GM19328 (cell line): ENCODE data around the gene MAN2A1.
"Not testable (repeated sequence)": the region's sequence is repeated elsewhere in the genome, so short reads cannot be mapped to it uniquely, and the experiment has no call there.

Experiments
- ATAC-seq: cut with Tn5 transposase; IDR thresholded peaks from one replicate; pipeline ENCODE4 v1.9.1; 2021; ENCODE audit warnings: mild to moderate bottlenecking, moderate library complexity; ENCODE audit not compliant: unreplicated experiment

Gene MAN2A1

DNA sequence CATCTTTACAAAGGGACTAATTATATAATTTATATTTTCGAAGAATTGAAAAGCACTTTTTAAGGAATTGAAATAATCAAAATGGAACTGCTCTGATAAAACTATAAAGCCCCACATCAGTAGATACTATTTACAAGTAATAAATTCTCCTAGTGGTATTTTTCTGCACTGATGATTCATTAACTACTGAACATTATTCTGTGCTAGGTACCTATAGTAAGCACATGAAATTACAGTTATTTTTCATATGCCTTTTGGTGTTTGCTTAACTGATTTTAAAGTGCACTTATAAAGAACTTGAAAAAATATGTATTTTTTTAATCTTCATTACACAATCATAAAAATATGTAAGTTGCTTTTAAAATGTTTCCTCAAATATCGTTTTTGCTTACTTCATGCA, 123.0 kb downstream of the MAN2A1 start:
- no peak for ATAC-seq

DNA sequence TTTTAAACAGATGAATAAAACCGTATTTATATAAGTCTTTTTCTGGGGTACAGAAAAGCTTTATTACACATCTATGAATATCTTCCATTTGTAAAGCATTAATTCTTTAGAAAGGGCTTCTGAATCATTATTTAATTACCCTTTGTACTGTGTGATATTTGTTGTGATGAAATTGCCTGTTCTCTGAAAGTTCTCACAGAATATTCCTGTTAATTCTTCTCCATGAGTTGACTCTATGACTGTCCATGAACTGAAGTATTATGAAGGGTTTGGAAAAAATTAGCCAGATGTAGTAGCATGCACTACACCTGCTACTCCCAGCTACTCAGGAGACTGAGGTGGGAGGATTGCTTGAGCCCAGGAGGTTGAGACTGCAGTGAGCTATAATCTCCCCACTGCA, 127.0 kb downstream of the MAN2A1 start:
- no peak for ATAC-seq

GRCh38 chr5:109819878-109820277, 130.2 kb downstream of the MAN2A1 start:
- no peak for ATAC-seq

DNA sequence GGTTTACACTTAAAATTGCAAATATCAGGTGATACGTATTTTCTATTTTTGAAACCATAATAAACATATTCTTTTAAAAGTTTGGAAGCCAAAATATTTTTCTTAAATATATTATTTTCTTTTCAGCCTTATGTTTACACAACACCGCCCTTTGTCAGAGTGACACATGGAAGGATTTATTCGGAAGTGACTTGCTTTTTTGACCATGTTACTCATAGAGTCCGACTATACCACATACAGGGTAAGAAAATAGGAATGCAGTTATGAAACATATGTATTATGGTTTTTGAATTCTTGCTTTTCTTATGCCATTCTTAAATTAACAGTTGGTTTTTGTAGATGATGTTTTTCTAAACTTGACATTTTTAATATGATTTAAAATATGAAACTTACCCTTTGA, 133.9 kb downstream of the MAN2A1 start:
- ATAC-seq = no peak

GRCh38 chr5:109825450-109825849, 135.7 kb downstream of the MAN2A1 start:
- no peak for ATAC-seq

DNA sequence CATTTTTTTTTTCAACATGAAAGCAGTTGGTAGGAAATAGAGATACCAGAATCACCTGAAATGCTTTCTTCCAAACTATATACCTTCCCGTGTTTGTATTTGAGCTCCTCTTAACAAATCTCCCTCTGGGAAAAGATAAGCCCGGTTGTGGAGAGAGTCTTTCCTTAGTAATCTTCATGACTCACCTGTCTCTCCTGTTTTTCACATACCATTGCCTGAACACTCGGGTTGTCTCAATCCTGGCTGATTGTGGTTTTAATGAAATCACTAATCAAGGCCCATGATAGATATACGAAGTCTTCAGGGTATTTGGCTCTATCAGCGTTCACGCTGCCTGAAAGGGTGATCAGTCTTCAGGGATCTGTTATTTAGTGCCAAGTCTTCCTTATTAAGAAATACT, 136.7 kb downstream of the MAN2A1 start:
- ATAC-seq = no peak

DNA sequence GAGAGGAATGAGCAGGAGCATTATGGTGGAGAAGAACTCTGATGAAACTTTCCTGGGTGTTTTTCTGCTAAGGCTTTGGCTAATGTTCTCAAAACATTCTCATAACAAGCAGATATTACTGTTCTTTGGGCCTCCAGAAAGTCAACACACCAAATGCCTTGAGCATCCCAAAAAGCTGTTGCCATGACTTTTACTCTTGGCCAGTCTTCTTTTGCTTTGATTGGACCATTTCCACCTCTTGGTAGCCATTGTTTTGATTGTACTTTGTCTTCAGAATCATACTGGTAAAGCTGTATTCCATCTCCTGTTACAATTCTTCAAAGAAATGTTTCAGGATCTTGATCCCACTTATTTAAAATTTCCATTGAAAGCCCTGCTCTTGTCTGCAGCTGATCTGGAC, 139.6 kb downstream of the MAN2A1 start:
- no peak for ATAC-seq

- ATAC-seq = no peak
Measured at GRCh38 chr5:109830955-109831502, 141.3 kb downstream of the MAN2A1 start.

DNA sequence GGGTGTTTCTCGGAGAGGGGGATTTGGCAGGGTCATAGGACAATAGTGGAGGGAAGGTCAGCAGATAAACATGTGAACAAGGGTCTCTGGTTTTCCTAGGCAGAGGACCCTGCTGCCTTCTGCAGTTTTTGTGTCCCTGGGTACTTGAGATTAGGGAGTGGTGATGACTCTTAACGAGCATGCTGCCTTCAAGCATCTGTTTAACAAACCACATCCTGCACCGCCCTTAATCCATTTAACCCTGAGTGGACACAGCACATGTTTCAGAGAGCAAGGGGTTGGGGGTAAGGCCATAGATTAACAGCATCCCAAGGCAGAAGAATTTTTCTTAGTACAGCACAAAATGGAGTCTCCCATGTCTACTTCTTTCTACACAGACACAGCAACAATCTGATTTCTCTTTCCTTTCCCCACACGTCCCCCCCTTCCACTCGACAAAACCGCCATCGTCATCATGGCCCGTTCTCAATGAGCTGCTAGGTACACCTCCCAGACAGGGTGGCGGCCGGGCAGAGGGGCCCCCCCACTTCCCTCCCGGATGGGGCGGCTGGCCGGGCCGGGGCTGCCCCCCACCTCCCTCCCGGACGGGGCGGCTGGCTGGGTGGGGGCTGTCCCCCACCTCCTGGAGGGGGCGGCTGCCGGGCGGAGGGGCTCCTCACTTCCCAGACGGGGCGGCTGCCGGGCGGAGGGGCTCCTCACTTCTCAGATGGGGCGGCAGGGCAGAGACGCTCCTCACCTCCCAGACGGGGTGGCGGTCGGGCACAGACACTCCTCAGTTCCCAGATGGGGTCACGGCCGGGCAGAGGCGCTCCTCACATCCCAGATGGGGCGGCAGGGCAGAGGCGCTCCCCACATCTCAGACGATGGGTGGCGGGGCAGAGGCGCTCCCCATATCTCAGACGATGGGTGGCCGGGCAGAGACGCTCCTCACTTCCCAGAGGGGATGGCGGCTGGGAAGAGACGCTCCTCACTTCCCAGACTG, 142.8 kb downstream of the MAN2A1 start:
- not testable (repeated sequence) for ATAC-seq

DNA sequence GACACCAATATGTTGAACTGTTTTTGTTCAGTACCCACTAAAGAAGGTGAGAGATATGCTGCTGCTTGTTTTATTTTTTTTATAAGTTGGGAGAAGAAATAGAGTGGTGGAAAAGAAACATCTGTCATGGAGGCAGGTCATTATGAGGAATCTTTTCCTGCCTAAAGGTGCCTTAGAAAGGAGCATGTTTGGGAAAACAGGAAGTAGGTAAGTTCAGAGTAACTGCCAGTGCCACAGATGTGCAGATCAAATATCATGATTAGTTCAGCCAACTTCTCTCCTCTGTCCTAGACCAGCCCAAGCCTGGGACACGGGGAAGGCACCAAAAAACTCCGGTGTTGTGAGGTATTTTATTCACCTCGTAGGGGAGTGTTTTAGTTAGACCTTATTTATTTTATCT, 144.2 kb downstream of the MAN2A1 start:
- ATAC-seq = no peak

GRCh38 chr5:109836280-109836679, 146.6 kb downstream of the MAN2A1 start:
- no peak for ATAC-seq

GRCh38 chr5:109837231-109837861, 147.6 kb downstream of the MAN2A1 start:
- no peak for ATAC-seq

- ATAC-seq = no peak
Measured at GRCh38 chr5:109838157-109838556, 148.4 kb downstream of the MAN2A1 start.

DNA sequence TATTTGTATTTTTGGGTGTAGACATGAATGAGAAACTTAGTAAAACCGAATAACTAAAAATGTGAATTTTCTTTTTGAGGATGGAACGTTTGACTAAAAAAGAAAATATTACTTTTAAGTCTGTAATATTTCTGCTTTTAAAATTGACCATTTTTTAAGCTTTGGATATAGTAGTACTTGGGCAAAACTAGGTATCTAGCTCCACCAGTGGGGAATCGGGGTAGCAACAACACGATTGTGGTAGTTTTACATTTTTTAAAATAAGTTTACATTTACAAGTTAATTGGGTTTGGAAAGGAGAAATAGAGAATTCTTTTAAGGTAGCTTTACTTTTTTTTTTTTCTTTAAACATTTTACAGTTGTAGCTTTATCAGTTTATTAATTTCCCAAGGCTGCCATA, 154.4 kb downstream of the MAN2A1 start:
- no peak for ATAC-seq

- no peak for ATAC-seq
Measured at GRCh38 chr5:109844695-109845094, 155.0 kb downstream of the MAN2A1 start.

GRCh38 chr5:109848130-109848529, 158.4 kb downstream of the MAN2A1 start:
- no peak for ATAC-seq

DNA sequence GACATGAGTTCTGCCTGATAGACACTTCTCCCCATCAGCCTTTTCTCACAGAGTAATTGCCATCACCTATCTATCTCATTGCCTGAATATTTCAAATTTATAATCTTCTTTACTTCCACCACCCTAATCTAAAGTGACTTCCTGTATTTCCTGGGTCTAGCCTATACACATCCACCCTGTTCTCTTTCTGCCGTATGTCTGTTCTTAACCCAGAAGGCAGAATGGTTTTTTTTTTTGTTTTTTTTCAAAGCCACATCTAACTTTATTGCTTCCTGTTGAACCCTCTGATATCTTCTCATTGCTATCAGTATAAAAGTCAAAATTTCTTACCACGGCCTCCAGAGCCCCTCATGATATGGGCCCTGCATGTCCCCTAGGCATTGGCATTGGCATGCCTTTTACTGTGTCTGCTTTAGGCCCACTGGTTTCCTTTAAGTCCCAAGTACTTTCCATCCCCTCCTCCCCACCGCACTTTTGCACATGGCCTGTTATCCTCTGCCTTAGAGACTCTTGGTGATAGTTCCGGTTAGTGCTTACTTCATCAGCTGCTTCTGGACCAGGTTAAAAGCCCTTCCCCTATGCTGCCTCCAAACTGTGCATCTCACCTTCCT, 159.9 kb downstream of the MAN2A1 start:
- no peak for ATAC-seq

- ATAC-seq = no peak
Measured at GRCh38 chr5:109852371-109853155, 162.8 kb downstream of the MAN2A1 start.

DNA sequence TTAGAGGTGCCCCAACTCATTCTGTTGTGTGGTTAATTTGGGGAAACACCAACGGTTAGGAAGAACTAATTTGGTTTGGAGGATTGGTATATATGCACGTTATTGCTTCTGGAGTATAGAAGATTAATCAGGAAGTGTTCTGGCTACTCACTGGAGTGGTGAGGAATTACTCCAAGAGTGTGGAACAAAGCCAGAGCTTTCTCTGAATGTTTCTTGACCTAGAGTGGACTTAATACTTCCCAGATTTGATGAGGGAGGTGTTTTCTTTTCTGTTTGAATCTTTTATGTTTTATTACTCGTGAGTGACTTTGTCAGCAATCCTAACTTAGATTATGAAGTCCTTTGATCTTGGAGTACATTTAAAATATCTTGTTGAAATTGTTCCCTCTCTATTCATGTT, 163.7 kb downstream of the MAN2A1 start:
- no peak for ATAC-seq

DNA sequence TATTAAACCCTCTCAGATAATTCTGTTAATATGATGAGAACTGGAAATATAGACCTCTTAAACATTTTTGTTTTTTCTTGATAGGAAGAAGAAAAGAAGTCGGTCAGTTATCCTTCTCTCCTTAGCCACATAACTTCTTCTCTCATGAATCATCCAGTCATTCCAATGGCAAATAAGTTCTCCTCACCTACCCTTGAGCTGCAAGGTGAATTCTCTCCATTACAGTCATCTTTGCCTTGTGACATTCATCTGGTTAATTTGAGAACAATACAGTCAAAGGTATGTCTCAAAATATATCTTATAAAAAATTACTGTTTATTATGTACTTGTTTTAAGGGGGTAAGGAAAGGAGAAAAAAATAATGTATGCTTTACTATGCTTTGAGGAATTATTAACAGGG, 165.3 kb downstream of the MAN2A1 start:
- ATAC-seq = no peak
